ENCODE results near the gene SPSB1. TPM values are rescaled to one million over a fixed set of nuclear protein-coding genes. Genes with fewer than 3 reads are reported as not detected.

SPSB1 gene
- total RNA-seq, 1 experiment from 2014 or later: 4.3 TPM

DNA sequence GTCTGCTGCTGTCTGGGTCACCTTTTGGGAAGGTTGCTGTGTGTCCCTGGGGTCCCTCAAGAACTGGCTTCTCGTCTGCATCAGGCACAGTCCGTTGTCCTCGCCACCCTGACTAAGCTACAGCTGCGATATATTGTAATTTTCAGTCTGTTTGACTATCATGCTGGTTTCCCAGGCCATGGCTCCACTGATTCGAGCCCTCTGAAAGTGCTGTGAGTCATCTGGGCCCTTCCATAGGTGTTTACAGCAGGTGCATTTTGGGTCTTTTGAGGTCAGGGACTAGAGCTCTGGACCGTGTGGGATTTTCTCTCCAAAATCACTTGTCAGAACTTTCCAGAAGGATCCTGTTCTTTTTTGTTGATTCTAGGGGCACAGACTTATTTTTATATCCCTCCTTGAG is 52.8 kb downstream of the SPSB1 start:
- Mint-ChIP-seq H3K36me3 (peaks cover 3% of the 10 kb centered on the region; the same call in 1 of the 2 replicates), H3K4me1 (peaks cover 28% of the 10 kb centered on the region), H3K27me3 (ENCODE audit: low read depth) (no peaks in the 10 kb centered on the region; the same call in 1 of the 2 replicates), H3K9me3 (peaks cover 7% of the 10 kb centered on the region), H3K4me3 (no peak overlapping the region), H3K27ac (peak overlapping the region; percentile 53; the same call in 1 of the 2 replicates)
- no peak for TF ChIP-seq SP1 (CRISPR knock-in tag; conservative IDR thresholded peaks at IDR 0.05)
- TF ChIP-seq ATF2 (CRISPR knock-in tag; IDR thresholded peaks at IDR 0.05; ENCODE audit: borderline replicate concordance, low read depth): no peak
- TF ChIP-seq CTCF (IDR thresholded peaks at IDR 0.05): no peak
- no peak for TF ChIP-seq USF1 (CRISPR knock-in tag; IDR thresholded peaks at IDR 0.05)
- TF ChIP-seq ZNF232 (CRISPR knock-in tag; IDR thresholded peaks at IDR 0.05): no peak
- TF ChIP-seq, protein P1, sequence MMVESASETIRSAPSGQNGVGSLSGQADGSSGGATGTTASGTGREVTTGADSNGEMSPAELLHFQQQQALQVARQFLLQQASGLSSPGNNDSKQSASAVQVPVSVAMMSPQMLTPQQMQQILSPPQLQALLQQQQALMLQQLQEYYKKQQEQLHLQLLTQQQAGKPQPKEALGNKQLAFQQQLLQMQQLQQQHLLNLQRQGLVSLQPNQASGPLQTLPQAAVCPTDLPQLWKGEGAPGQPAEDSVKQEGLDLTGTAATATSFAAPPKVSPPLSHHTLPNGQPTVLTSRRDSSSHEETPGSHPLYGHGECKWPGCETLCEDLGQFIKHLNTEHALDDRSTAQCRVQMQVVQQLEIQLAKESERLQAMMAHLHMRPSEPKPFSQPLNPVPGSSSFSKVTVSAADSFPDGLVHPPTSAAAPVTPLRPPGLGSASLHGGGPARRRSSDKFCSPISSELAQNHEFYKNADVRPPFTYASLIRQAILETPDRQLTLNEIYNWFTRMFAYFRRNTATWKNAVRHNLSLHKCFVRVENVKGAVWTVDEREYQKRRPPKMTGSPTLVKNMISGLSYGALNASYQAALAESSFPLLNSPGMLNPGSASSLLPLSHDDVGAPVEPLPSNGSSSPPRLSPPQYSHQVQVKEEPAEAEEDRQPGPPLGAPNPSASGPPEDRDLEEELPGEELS (CRISPR knock-in tag; IDR thresholded peaks at IDR 0.05): no peak
- TF ChIP-seq, protein P2, sequence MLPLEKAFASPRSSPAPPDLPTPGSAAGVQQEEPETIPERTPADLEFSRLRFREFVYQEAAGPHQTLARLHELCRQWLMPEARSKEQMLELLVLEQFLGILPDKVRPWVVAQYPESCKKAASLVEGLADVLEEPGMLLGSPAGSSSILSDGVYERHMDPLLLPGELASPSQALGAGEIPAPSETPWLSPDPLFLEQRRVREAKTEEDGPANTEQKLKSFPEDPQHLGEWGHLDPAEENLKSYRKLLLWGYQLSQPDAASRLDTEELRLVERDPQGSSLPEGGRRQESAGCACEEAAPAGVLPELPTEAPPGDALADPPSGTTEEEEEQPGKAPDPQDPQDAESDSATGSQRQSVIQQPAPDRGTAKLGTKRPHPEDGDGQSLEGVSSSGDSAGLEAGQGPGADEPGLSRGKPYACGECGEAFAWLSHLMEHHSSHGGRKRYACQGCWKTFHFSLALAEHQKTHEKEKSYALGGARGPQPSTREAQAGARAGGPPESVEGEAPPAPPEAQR (CRISPR knock-in tag; IDR thresholded peaks at IDR 0.05): no peak
- TF ChIP-seq MLX (CRISPR knock-in tag; IDR thresholded peaks at IDR 0.05): no peak
- TF ChIP-seq FOXJ3 (CRISPR knock-in tag; IDR thresholded peaks at IDR 0.05; ENCODE audit: borderline replicate concordance): no peak
- TF ChIP-seq HMGA2 (CRISPR knock-in tag; IDR thresholded peaks at IDR 0.05): no peak
- TF ChIP-seq PRDM15 (CRISPR knock-in tag; IDR thresholded peaks at IDR 0.05): no peak
- TF ChIP-seq MAX (CRISPR knock-in tag; IDR thresholded peaks at IDR 0.05): no peak
- TF ChIP-seq, protein P3, sequence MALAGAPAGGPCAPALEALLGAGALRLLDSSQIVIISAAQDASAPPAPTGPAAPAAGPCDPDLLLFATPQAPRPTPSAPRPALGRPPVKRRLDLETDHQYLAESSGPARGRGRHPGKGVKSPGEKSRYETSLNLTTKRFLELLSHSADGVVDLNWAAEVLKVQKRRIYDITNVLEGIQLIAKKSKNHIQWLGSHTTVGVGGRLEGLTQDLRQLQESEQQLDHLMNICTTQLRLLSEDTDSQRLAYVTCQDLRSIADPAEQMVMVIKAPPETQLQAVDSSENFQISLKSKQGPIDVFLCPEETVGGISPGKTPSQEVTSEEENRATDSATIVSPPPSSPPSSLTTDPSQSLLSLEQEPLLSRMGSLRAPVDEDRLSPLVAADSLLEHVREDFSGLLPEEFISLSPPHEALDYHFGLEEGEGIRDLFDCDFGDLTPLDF (CRISPR knock-in tag; IDR thresholded peaks at IDR 0.05): no peak
- TF ChIP-seq ESRRA (CRISPR knock-in tag; IDR thresholded peaks at IDR 0.05; ENCODE audit: borderline replicate concordance): no peak
- no peak for TF ChIP-seq ZMAT4 (CRISPR knock-in tag; IDR thresholded peaks at IDR 0.05)
- ChIA-PET POLR2A (no interaction called here), CTCF (no interaction called here)
- ATAC-seq (no peak), DNase-seq (ENCODE audit: low spot score) (no peak)
